SH-SY5Y (cell line): Measurements from ENCODE around the gene CHP1.

ENCODE experiments used
- GATA2 ChIP-seq: IDR thresholded peaks from 2 replicates; pipeline ENCODE4 v1.6.1; 2011; ENCODE audit warnings: mild to moderate bottlenecking, low read depth, low read length
- GATA3 ChIP-seq: IDR thresholded peaks from 2 replicates; pipeline ENCODE4 v1.6.1; 2011; ENCODE audit warnings: low read depth, mild to moderate bottlenecking, low read length, moderate library complexity

The CHP1 gene

GRCh38 chr15:41281236-41281635 lies 50.2 kb downstream of the CHP1 start:
- TF ChIP-seq GATA3 (no peak), GATA2 (no peak)

GRCh38 chr15:41283653-41284426 lies 52.8 kb downstream of the CHP1 start:
- TF ChIP-seq GATA2, result no peak
- TF ChIP-seq GATA3, result no peak

DNA sequence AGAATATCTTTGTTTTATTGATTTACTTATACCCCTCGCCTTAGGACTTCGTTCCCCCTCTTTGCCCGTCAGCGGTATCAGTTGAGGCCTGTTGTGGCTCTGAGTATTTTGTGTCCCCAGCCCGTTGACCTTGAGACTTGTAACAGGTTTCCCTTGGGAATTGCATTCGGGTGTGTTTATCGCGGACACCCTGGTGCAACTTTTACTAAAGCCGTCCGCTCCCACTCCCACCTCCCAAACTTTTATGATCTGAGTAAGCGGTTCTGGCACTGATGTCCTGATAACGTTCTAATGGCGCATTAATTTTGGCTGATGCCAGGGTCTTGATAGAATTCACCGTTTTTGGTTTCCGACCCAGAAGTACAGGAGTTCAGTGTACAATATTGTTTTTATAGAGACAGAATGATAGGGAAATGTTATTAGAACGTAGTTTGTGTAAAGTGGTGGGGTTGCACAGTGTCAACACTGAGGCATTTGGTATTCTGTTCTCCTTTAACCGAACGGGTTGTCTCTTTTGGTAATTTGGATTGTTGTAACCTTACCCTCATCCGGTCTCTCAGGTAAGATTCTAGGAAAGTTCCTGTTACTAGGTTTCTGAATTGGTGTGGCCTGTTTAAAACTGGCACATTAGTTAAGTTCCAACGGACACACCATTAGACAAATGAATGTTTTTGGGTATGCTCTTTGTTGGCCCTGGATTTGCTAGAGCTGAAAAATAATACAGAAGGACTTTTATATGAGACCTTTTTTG lies 53.5 kb downstream of the CHP1 start:
- TF ChIP-seq GATA2, result peak; percentile 66
- no peak; the same call in 1 of the 2 replicates for TF ChIP-seq GATA3

DNA sequence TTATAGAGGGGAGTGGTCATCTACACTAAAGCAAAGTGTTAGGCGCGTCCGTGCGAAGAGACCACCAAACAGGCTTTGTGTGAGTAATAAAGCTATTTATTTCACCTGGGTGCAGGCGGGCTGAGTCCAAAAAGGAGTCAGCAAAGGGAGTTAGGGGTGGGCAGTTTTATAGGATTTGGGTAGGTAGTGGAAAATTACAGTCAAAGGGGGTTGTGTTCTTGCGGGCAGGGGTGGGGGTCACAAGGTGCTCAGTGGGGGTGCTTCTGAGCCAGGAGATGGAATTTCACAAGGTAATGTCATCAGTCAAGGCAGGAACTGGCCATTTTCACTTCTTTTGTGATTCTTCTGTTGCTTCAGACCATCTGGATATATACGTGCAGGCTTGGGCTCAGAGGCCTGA lies 54.2 kb downstream of the CHP1 start:
- TF ChIP-seq GATA3 (no peak), GATA2 (no peak)

DNA sequence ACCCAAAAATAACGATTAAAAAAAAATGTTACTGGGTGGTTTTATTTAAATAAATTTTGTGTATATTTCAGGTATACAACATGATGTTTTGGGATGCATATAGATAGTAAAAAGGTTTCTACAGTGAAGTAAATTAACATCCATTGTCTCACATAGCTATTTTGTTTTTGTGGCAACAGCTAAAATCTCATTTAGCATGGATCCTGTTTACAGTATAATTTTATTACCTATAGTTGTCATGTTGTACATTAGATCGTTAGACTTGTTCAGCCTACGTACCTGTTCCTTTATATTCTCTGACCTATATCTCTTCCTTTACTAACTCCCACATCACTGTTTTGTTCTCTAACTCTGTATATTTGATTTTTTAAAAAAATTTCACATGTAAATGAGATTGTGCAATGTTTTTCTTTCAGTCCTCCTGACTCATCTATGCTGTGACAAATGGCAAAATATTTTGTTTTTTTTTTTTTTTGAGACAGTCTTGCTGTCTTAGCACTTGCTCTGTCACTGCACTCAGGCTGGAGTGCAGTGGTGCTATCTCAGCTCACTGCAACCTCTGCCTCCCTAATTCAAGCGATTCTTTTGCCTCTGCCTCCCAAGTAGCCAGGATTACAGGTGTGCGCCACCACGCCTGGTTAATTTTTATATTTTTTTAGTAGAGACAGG lies 55.7 kb downstream of the CHP1 start:
- TF ChIP-seq GATA3, result no peak
- no peak for TF ChIP-seq GATA2

GRCh38 chr15:41288464-41288863 lies 57.4 kb downstream of the CHP1 start:
- TF ChIP-seq GATA3 (no peak), GATA2 (no peak)

DNA sequence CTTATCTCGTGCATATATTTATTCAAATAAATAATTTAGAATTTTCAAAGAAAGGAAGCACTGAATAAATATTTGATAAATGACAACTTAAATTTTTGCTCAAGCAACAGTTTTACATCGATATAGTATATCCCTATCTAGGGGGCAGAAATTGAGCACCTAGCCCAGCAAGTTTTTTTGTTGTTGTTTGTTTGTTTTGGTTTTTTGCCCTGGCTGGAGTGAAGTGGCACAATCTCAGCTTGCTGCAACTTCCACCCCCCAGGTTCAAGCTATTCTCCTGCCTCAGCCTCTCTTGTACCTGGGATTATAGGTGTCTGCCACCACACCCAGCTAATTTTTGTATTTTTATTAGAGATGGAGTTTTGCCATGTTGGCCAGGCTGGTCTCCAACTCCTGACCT lies 58.9 kb downstream of the CHP1 start:
- TF ChIP-seq GATA2, result no peak
- TF ChIP-seq GATA3, result no peak

GRCh38 chr15:41291065-41291631 lies 60.1 kb downstream of the CHP1 start:
- no peak for TF ChIP-seq GATA3

DNA sequence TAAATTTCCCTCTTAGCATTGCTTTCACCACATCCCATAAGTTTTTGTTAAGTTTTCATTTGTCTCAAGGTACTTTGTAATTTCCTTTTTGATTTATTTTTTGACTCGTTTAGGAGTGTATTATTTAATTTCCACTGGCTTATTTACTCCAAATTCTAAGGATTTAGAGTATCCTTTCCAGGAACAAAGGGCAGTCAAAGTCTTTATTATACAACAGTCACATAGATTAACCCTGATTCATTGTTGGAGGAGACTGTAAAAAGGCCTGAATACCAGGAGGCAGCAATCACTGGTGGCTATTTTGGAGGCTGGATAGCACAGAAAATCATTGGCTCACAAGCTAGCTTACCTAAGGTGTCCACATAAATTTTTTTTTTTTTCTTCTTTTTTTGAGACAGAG lies 61.5 kb downstream of the CHP1 start:
- TF ChIP-seq GATA3, result no peak
- no peak for TF ChIP-seq GATA2

GRCh38 chr15:41301587-41301986 lies 70.5 kb downstream of the CHP1 start:
- TF ChIP-seq GATA3 (no peak), GATA2 (no peak)

GRCh38 chr15:41304149-41304770 lies 73.2 kb downstream of the CHP1 start:
- TF ChIP-seq GATA3 (no peak), GATA2 (no peak)

DNA sequence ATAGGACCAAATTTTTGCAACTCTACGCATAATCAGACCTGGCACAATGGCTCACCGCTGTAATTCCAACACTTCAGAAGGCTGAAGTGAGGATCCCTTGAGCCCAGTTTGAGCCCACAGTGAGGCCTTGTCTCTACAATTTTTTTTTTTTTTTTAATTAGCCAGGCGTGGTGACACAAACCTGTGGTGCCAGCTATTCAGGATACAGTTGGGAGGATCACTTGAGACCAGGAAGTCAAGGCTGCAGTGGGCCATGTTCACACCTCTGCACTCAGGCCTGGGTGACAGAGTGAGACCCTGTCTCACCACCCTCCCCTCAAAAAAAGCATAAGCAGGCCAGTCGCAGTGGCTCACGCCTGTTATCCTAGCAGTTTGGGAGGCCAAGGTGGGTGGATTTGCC lies 76.6 kb downstream of the CHP1 start:
- TF ChIP-seq GATA3 (no peak), GATA2 (no peak)

GRCh38 chr15:41309226-41309905 lies 78.3 kb downstream of the CHP1 start:
- TF ChIP-seq GATA2, result no peak
- TF ChIP-seq GATA3, result no peak

DNA sequence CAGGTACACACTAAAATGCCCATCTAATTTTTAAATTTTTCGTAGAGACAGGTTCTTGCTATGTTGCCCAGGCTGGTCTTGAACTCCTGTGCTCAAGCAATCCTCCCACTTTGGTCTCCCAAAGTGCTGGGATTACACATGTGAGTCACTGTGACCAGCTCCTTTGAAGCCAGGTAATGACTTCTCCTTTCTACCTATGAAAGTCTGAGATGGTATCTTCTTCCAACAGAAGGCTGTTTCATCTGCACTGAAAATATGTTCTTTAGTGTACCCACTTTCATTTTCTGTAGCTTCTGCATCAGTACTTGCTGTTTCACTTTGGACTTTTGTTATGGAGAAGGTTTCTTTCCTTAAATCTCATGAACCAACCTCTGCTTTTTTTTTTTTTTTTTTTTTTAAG lies 92.5 kb downstream of the CHP1 start:
- TF ChIP-seq GATA2 (no peak), GATA3 (no peak)
